Activated gamma-delta T cell (primary cell): ENCODE data around the gene CSNK1G3.
"Not testable (repeated sequence)": the region's sequence is repeated elsewhere in the genome, so short reads cannot be mapped to it uniquely, and the experiment has no call there.

Experiments
- DNase-seq: peaks from one replicate; lab custom pipeline; 2025; lab: John Stamatoyannopoulos, UW
- total RNA-seq, 2 donors: gene quantifications; one replicate each; lab custom pipeline; 2026; lab: John Stamatoyannopoulos, UW

Gene CSNK1G3
- 103 to 106 reads per million in 2 donors for total RNA-seq

- peak; percentile 67 for DNase-seq
Observed at GRCh38 chr5:123511648-123512605, at the start of gene CSNK1G3. TSS of gene CSNK1G3 (plus strand) at chr5:123512177. CDS start at chr5:123545664, 33,487 bp downstream.

- not testable (repeated sequence) for DNase-seq
Observed at GRCh38 chr5:123466839-123467238, 45.1 kb upstream of the CSNK1G3 start.

DNA sequence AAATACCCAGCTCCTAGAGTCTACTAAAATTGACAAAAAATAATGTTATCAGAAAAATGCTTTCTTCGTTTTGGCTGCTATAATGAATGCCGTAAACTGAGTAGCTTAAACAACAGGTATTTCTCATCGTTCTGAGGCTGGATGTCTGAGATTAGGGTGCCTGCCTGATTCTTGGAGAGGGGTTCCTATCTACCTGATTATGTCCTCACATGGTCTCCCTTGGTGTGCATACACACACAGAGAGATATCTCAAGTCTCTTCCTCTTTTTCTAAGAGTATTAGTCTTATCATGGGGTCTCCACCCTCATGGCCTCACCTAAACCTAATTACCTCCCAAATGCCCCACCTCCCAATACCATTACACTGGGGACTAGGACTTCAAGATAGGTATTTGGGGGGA is 40.6 kb upstream of the CSNK1G3 start:
- no peak for DNase-seq

- DNase-seq: no peak
Observed at GRCh38 chr5:123472150-123472924, 39.6 kb upstream of the CSNK1G3 start.

DNA sequence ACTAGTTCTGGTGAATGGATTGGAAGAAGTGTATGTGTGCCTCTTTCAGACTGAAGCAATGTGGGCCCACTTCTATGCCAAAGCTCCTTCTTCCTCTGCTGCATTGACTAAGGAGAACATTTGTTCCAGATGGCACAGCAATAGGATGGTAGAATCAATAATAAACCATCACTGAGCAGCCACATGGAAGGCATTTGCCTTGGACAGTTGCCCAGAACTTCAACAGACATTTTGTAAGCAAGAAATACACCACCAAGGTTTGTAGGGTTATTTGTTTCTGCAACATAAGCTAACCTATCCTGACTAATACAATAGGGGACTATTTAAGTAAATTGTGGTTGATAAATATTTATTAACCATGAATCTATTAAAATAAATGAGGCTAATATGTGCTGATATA is 37.7 kb upstream of the CSNK1G3 start:
- no peak for DNase-seq

DNA sequence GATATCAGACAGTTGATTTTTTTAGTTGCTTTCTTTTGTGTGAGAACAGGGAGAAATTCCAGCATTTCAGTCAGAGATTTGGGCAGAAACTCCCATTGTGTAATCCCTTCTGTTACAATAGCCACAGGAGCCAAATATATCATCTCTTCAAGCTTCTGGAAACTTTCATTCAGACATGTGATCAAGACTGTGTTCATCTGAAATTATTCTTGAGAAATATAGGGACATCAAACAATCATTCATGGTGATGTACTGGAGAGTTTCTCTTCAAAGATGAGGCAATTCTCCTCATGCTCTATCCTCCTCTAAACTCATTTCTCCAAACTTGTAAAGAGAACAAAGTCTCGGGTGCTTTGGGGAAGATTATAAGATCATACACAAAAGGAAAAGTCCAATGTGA is 35.2 kb upstream of the CSNK1G3 start:
- DNase-seq: no peak

DNA sequence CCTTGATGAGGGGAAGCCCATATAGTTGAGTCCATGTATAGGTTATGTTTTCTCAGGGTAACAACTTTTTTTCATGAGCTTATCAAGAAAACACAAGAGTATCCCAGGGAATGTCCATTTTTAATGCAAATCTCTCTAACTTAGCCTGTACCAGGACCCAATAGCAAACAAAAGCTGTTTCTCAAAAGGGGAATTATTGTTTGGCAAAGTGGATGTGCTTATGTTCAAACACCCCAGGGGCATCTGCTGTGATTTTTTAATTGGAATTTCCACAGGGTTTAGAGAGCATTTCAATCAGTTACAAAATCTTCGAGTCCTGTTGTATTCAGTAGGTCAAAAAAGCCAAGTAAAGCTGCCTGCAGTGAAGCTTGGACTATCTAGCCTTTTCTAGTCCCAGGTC is 33.4 kb upstream of the CSNK1G3 start:
- DNase-seq: no peak

DNA sequence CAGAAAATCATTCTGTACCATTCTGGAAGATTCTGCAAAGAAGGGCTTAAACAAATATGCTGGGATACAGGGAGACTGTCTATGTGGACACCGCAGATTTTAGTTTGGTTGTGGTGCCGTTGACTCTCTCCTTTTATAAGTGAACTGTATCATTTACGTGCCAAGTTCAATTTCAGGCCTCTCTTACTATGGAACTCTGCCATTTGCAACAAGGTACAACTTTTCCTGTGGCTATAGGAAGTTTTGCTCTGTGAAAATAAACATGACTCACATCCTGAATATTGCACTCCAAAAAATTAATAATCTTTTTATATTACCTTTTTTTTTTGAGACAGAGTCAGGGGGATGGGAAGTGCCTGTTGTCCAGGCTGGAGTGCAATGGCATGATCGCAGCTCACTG is 29.7 kb upstream of the CSNK1G3 start:
- no peak for DNase-seq

DNA sequence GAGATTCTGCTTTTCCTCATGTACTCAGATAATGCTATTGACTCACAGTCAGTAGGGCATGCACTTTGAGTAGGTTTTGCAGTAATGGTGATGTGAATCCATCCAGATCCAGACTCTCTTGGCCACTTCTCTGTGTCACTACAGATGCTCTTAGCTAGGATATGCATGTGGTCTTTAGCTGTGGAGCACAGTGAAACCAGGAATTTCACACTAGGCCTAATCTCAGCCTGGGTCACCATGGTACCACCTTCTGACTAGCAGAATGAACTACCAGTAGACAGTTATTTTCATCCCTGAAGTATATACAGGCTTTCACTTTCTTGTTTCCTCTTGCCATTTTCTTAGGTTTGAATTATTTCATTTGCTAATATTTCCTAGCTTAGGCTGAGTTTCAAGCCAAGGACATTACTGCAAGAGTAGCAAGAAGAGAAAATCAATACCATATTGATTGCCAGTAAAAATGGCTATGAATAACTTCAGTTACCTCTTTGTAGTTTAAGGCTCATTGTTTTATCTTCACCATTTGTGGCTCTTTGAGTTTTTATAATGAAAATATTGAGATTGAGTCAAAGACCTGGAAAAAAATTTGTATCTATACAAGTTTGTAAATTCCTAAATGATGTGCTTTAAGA is 28.4 kb upstream of the CSNK1G3 start:
- no peak for DNase-seq

GRCh38 chr5:123485275-123485674 is 26.7 kb upstream of the CSNK1G3 start:
- DNase-seq: no peak

DNA sequence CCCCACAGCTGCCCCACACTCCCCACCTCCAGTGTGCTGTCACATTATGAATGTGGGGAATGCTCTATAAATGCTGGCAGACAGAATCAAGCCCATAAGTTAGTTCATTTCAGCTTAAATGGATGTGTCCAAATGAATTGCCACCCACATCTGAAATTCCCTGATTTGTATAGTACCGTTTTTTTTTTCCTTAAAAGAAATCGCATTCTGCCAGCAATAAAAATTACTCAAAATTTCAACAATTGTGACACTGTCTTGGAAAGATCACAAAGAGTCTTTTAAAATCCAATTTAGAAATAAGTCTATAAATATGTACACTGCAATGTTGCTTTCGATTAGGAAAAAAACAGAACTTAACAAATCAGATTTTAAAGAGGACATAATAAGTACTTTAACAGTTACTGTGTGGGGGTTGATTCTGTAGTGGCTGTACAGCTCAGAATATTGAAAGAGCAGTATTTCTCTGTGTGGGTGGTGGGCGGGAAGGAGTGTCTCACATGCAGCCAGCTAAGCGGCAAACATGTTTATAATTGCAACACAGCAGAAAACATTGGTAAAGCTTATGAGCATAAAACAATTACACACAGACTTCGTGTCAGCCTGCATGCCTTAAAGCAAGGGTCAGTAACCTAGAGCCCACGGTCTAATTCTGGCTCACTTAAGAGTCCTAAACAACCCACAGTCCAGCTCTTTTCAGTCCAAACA is 24.9 kb upstream of the CSNK1G3 start:
- DNase-seq: no peak

DNA sequence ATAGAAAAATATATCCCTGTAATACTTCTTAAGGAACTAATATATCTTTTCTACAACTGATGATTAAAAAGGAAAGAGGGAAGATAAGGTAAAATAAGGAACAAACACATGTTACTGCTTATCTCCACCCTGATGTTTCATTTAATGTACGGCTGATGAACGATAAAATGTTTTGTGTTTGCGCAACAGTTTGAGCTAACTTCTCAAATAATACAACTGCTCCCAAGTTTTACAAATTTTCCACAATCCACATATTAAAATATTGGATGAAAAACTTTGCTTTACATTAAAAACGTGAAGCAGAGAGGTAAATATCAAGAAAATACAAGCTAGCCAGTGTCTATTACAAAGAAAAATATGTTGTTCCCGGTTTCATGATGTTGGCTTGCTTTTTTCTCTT is 21.0 kb upstream of the CSNK1G3 start:
- DNase-seq: no peak

DNA sequence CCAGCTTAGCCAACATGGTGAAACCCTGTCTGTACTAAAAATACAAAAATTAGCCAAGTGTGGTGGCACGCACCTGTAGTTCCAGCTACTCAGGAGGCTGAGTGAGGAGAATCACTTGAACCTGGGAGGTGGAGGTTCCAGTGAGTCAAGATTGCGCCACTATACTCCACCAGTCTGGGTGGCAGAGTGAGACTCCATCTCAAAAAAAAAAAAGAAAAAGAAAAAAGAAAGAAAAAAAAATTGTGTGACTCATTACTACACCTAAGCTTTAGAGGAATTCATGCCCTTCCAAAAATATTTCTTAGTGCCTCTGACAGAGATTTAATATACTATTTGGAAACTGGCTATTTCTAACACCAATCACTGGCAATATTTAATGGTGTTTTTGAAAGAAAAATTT is 16.8 kb upstream of the CSNK1G3 start:
- DNase-seq: not testable (repeated sequence)

GRCh38 chr5:123496892-123497291 is 15.1 kb upstream of the CSNK1G3 start:
- DNase-seq: no peak

GRCh38 chr5:123500471-123500870 is 11.5 kb upstream of the CSNK1G3 start:
- no peak for DNase-seq

GRCh38 chr5:123502120-123502519 is 9.9 kb upstream of the CSNK1G3 start:
- no peak for DNase-seq

GRCh38 chr5:123503299-123503698 is 8.7 kb upstream of the CSNK1G3 start:
- DNase-seq: no peak

DNA sequence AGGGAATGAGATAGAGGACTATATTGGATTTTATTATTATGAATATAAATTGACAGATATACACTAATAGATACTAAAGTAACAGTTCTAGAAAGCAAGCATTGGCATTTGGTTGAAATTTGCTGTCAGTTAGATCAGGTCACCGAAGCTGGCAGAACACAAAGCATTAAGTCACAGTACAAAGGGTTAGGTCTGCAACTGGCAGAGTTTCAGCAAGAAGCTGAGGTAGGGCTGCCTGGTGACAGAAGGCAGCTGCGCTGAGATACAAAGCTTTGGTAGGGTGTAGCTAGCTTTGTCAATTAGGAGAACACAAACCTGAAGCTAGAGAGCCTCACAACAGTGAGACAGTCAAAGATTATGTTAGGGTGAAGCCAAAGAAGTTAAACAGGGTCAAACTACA is 6.3 kb upstream of the CSNK1G3 start:
- DNase-seq: no peak

DNA sequence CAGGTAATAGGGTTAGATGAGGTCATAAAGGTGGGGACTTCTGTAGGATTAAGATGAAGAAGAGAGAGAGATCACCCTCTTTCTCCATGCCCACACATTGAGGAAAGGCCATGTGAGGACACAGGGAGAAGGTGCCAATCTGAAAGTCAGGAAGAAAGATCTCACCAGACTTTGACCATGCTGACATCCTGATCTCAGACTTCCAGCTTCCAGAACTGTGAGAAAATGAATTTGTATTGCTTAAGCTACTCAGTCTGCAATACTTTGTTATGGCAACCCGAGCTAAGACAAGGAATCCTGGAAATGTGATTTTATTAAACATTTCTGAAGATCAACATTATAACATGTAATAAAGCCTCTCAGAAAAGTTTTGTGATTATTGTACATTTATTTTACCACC is 3.5 kb upstream of the CSNK1G3 start:
- DNase-seq: no peak

DNA sequence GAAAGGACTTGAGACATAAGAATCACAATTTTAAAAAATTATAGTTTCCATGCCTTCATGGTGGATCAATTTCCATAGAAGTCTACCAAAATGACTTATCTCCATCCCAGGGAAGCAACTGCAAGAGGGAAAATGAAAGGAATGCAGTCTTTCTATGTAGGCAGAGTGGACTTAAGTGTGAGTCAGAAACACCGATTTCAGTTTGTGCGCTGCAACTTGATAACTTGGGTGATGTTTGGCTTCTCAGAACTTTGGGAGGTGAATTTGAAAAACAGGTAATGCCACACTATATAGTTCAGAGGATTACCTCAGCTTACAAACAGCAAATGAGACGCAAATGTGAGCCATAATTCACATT is 708 bp upstream of the CSNK1G3 start:
- no peak for DNase-seq

GRCh38 chr5:123512611-123513461 is 859 bp downstream of the CSNK1G3 start:
- DNase-seq: peak; percentile 52
